ENCODE data around the gene EXOC3L1.

- TF ChIP-seq, protein P1, sequence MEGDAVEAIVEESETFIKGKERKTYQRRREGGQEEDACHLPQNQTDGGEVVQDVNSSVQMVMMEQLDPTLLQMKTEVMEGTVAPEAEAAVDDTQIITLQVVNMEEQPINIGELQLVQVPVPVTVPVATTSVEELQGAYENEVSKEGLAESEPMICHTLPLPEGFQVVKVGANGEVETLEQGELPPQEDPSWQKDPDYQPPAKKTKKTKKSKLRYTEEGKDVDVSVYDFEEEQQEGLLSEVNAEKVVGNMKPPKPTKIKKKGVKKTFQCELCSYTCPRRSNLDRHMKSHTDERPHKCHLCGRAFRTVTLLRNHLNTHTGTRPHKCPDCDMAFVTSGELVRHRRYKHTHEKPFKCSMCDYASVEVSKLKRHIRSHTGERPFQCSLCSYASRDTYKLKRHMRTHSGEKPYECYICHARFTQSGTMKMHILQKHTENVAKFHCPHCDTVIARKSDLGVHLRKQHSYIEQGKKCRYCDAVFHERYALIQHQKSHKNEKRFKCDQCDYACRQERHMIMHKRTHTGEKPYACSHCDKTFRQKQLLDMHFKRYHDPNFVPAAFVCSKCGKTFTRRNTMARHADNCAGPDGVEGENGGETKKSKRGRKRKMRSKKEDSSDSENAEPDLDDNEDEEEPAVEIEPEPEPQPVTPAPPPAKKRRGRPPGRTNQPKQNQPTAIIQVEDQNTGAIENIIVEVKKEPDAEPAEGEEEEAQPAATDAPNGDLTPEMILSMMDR (conservative IDR thresholded peaks at IDR 0.05; ENCODE audit: low read depth, low read length): no peak
- TF ChIP-seq EZH2 (IDR thresholded peaks at IDR 0.05; ENCODE audit: low read length, unreplicated experiment): no peak
These were observed 22.8 kb upstream of the EXOC3L1 start for GRCh38 chr16:67212766-67213165.
